Measurements from ENCODE around the gene SGCD.

The SGCD gene

DNA sequence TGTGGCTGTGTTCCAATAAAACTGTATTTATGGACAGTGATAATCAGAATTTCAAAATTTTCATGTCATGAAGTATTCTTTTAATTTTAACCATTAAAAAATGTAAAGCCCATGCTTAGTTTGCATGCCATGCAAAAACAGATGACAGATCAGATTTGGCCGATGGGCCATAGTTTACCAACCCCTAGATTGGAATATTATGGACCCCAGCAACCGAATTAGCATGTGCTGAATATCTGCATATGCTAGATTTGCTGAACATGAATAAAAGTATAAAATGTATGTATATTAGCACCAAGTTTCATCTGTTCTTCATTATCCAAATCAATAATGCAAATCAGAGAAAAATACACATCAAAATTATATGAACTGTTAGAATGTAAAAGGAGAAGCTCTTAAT lies 364.6 kb downstream of the SGCD start:
- TF ChIP-seq, protein P1, sequence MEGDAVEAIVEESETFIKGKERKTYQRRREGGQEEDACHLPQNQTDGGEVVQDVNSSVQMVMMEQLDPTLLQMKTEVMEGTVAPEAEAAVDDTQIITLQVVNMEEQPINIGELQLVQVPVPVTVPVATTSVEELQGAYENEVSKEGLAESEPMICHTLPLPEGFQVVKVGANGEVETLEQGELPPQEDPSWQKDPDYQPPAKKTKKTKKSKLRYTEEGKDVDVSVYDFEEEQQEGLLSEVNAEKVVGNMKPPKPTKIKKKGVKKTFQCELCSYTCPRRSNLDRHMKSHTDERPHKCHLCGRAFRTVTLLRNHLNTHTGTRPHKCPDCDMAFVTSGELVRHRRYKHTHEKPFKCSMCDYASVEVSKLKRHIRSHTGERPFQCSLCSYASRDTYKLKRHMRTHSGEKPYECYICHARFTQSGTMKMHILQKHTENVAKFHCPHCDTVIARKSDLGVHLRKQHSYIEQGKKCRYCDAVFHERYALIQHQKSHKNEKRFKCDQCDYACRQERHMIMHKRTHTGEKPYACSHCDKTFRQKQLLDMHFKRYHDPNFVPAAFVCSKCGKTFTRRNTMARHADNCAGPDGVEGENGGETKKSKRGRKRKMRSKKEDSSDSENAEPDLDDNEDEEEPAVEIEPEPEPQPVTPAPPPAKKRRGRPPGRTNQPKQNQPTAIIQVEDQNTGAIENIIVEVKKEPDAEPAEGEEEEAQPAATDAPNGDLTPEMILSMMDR (conservative IDR thresholded peaks at IDR 0.05; ENCODE audit: low read depth) = no peak
- ChIA-PET CTCF (no interaction called here), POLR2A (ENCODE audit: low non-redundant PET) (no interaction called here)
- no peak for DNase-seq (ENCODE audit: low spot score)
- H3K27ac ChIP-seq = no peak overlapping the region

DNA sequence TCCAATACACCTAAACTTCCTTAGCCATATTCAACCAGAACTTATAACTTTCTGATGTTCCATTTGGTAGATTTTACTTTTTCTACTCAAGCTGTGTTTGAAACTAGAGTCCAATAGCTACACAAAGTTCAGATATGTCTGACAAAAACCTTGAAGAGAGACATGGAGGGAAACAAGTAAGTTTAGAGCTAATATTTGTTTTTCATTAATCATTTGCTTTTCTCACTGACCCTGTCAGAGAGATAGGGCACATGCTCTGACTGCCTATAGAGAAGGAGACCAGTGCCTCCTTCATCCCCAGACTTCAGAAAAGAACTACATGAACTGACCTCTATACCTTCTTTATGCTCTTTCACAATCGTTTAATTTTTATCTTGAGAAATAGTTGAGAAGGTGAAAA lies 366.1 kb downstream of the SGCD start:
- POLR2A ChIA-PET (ENCODE audit: low non-redundant PET) = no interaction called here
- CTCF ChIA-PET = interaction anchor here (0.7 kb wide), 1 partner anchor 587 kb away, joined by 4 read pairs; no protein-coding TSS in a partner anchor
- no peak overlapping the region for H3K27ac ChIP-seq
- no peak for DNase-seq (ENCODE audit: low spot score)
- TF ChIP-seq, protein P1 (conservative IDR thresholded peaks at IDR 0.05; ENCODE audit: low read depth) = no peak

DNA sequence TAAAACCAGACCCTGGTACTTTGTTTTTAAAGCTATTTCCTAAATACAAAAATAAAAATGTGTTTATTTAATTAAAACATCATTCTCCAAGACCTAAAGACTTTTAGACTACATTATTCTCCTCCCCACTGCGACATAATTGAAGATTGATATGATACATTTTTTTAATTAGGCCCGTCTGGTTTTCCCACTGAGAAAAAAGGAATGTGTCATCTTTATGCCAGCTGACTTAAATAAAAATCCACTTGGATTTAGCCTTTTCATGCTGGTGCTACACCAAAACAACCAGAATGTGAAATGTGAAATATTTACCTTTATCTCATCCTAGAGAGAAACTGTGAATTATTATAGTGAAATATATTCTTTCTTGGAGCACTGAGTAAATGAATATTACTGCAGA lies 367.6 kb downstream of the SGCD start:
- TF ChIP-seq, protein P1 (conservative IDR thresholded peaks at IDR 0.05; ENCODE audit: low read depth) = no peak
- ChIA-PET CTCF (no interaction called here), POLR2A (ENCODE audit: low non-redundant PET) (no interaction called here)
- DNase-seq (ENCODE audit: low spot score) = no peak
- H3K27ac ChIP-seq = no peak overlapping the region

DNA sequence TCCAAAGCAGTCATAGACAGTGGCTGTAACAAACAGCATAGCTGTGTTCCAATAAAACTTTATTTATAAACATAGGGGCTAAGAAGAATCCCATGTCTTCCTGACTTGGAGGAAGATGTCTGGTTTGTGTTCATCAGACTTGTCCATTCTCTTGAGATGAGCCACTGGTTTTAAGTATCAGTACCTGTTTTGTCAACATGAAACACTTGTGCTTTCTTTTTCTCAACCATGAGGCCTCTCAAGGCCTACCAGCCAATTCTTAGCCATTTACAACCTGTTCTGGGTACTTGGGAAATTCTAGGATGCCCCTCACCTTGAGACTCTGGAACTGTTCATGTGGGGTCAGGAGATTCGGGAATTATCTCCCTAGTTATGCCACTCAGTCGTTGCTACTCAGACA lies 368.8 kb downstream of the SGCD start:
- POLR2A ChIA-PET (ENCODE audit: low non-redundant PET) = no interaction called here
- H3K27ac ChIP-seq = no peak overlapping the region
- DNase-seq (ENCODE audit: low spot score) = no peak
- CTCF ChIA-PET = no interaction called here
- TF ChIP-seq, protein P1 (conservative IDR thresholded peaks at IDR 0.05; ENCODE audit: low read depth) = no peak

DNA sequence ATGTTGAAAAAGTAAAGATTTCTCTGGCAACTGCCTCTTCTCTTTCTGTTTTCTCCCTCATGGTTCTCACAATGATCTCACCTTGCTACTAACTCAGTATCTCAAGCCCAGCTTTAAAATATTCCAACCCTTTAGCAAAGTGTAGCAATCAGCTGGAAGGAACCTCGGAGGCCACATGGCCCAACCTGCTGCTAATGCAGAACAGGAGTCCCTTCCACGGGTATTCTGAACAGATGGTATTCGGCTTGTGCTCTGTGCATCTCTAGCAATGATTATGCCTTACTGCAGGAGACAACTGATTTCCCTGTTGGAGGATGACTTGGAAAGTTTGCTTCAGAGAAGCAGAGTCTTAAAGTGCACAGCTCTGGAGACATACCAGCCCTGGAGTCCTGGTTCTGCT lies 371.4 kb downstream of the SGCD start:
- POLR2A ChIA-PET (ENCODE audit: low non-redundant PET) = no interaction called here
- TF ChIP-seq, protein P1 (conservative IDR thresholded peaks at IDR 0.05; ENCODE audit: low read depth) = no peak
- no peak overlapping the region for H3K27ac ChIP-seq
- no peak for DNase-seq (ENCODE audit: low spot score)
- CTCF ChIA-PET = no interaction called here

DNA sequence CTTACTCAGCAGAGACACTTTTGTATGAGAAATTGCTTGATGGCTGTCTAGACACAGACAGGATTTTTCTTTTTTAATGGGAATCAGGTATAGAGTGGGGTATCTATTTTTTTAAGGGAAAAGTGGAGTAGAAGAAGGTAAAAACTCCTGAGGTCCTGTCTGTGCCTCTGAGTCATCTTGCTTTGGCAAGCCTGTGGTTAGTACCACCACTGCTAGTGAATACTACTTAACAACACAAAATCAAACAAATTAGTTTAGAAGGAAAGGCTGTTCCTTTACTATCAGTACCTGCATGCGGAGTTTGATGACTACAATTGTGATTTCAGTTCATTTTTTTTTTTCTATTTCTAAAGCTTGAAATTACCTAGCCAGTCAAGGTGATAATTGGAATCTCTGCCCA lies 372.2 kb downstream of the SGCD start:
- CTCF ChIA-PET = interaction anchor here (0.6 kb wide), 1 partner anchor 575 kb away, joined by 3 read pairs; no protein-coding TSS in a partner anchor
- H3K27ac ChIP-seq = no peak overlapping the region
- DNase-seq (ENCODE audit: low spot score) = no peak
- POLR2A ChIA-PET (ENCODE audit: low non-redundant PET) = no interaction called here
- TF ChIP-seq, protein P1 (conservative IDR thresholded peaks at IDR 0.05; ENCODE audit: low read depth) = no peak

DNA sequence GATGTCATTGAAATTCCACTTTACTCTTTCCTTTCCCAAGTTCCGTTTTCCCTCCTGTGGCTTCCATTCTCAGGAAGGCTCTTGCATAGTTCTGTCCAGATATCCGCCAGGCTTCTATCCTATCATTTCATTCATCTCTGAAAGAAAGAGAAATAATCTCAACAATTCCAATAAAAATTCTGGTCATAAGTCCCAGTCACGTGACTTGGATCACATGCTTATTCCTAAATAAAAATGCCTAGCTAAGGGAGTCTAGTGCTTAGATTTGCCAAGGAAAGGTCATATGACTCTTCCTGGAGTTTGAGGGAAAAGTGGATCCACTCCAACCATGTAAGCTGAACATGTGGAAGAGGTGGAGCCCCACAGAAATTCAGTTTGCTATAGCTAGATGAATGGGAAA lies 377.2 kb downstream of the SGCD start:
- ChIA-PET CTCF (no interaction called here), POLR2A (ENCODE audit: low non-redundant PET) (no interaction called here)
- DNase-seq (ENCODE audit: low spot score) = no peak
- TF ChIP-seq, protein P1 (conservative IDR thresholded peaks at IDR 0.05; ENCODE audit: low read depth) = no peak
- H3K27ac ChIP-seq = no peak overlapping the region

Measured in RWPE1 (cell line).